Measurements from ENCODE around the gene AJUBA. TPM values are rescaled to one million over a fixed set of nuclear protein-coding genes. Genes with fewer than 3 reads are reported as not detected.

Gene AJUBA
- total and polyA plus RNA-seq, 2 of the 8 experiments (the other 6 are each of a cell fraction or from before 2014, with no cell fraction given), result 33.1 to 46.0 TPM

GRCh38 chr14:22952418-22952817 is 29.9 kb downstream of the AJUBA start:
- no peak overlapping the region for H4K8ac ChIP-seq (ENCODE audit: extremely low read depth, insufficient read depth, low read length)
- 0 out of 4 replicates have a peak, but pooled peaks cover 0 to 4% of the 10 kb centered on the region in 2 experiments for H3K79me2 ChIP-seq (ENCODE audit: control insufficient read depth in 1 of 2, insufficient read depth in 2 of 2, low read length in 2 of 2)
- H3K23me2 ChIP-seq (ENCODE audit: low read depth, low read length), result peaks cover 5% of the 10 kb centered on the region
- TF ChIP-seq KDM4A (IDR thresholded peaks at IDR 0.05; ENCODE audit: low read depth, low read length, severe bottlenecking) (no peak), EZH2 (IDR thresholded peaks at IDR 0.05; ENCODE audit: low read depth, low read length, severe bottlenecking) (no peak), GABPA (IDR thresholded peaks at IDR 0.05; ENCODE audit: borderline replicate concordance, insufficient read depth, low read length) (no peak), TBP (IDR thresholded peaks at IDR 0.05; ENCODE audit: low read depth, low read length) (no peak), YY1 (IDR thresholded peaks at IDR 0.05; ENCODE audit: low read depth, low read length) (no peak), JUN (IDR thresholded peaks at IDR 0.05; ENCODE audit: low read depth, low read length) (no peak), ZNF274 (IDR thresholded peaks at IDR 0.05; ENCODE audit: borderline replicate concordance, extremely low read depth, low read length) (no peak), SAP30 (IDR thresholded peaks at IDR 0.05; ENCODE audit: insufficient read depth, insufficient replicate concordance, low read length) (no peak)
- no peak overlapping the region for H2BK12ac ChIP-seq (ENCODE audit: low read depth, low read length)
- no peak overlapping the region for H3K9ac ChIP-seq (replicated peaks in 1 of 4; ENCODE audit: extremely low read depth in 1 of 4, low read depth in 3 of 4, low read length in 3 of 4)
- no peak overlapping the region for H2BK120ac ChIP-seq (replicated peaks; ENCODE audit: low read depth, low read length)
- H3K56ac ChIP-seq (replicated peaks; ENCODE audit: insufficient read length, low read depth, low read length), result no peak overlapping the region
- no peak overlapping the region for H3K4ac ChIP-seq (replicated peaks; ENCODE audit: insufficient read length, low read depth, low read length)
- no peak overlapping the region for H3K4me2 ChIP-seq (ENCODE audit: insufficient read depth in 1 of 2, low read depth in 2 of 2, low read length in 2 of 2)
- CTCF ChIA-PET (ENCODE audit: partially characterized antibody), result interaction anchor here (0.5 to 5.4 kb wide), 6 partner anchors 11 to 50 kb away, joined by 3 to 43 read pairs (median 3); no protein-coding TSS in a partner anchor
- POLR2A ChIA-PET (ENCODE audit: partially characterized antibody), result interaction anchor here (1.2 kb wide), 1 partner anchor 29 kb away, joined by 6 read pairs; no protein-coding TSS in a partner anchor
- H3K9me3 ChIP-seq (ENCODE audit: insufficient read depth in 2 of 2, low read depth in 1 of 2, low read length in 1 of 2), result no peaks in the 10 kb centered on the region
- no peak overlapping the region for H2AK5ac ChIP-seq (ENCODE audit: low read depth, low read length)
- no peak overlapping the region for H2BK5ac ChIP-seq (ENCODE audit: low read depth, low read length)
- no peak overlapping the region for H3K23ac ChIP-seq (ENCODE audit: insufficient read length)
- H3K27me3 ChIP-seq (replicated peaks in 1 of 4; ENCODE audit: control insufficient read depth in 3 of 4, extremely low read depth in 1 of 4, insufficient read depth in 3 of 4, low read length in 3 of 4), result no peaks in the 10 kb centered on the region
- no peak overlapping the region for H3K14ac ChIP-seq (ENCODE audit: insufficient read length)
- H3K79me1 ChIP-seq (ENCODE audit: low read depth, low read length), result no peaks in the 10 kb centered on the region
- no peak for DNase-seq (ENCODE audit: low read depth in 1 of 2, low spot score in 2 of 2)
- no peak overlapping the region for H3K18ac ChIP-seq (ENCODE audit: extremely low read depth, low read length)
- H3K27ac ChIP-seq (ENCODE audit: low read depth, low read length), result no peak overlapping the region
- H2BK20ac ChIP-seq (ENCODE audit: low read length), result no peak overlapping the region
- H2BK15ac ChIP-seq (ENCODE audit: low read length), result no peak overlapping the region
- peaks cover 2 to 4% (median 2%) of the 10 kb centered on the region in 4 experiments; a peak in 5 of 7 replicates for H3K4me1 ChIP-seq (replicated peaks in 1 of 4; ENCODE audit: control insufficient read depth in 3 of 4, insufficient read depth in 4 of 4, low read length in 3 of 4)
- no peak overlapping the region for H3K4me3 ChIP-seq (ENCODE audit: extremely low read depth in 1 of 4, insufficient read depth in 2 of 4, low read depth in 3 of 4, low read length in 4 of 4)
- H4K5ac ChIP-seq (ENCODE audit: insufficient read length, low read depth, low read length), result no peak overlapping the region
- H2AFZ ChIP-seq (ENCODE audit: low read length), result no peak overlapping the region
- FAIRE-seq, result no peak
- H4K20me1 ChIP-seq (replicated peaks in 1 of 2; ENCODE audit: control insufficient read depth in 1 of 2, insufficient read depth in 2 of 2, low read length in 2 of 2), result no peaks in the 10 kb centered on the region
- H4K91ac ChIP-seq (replicated peaks; ENCODE audit: insufficient read length, low read length), result no peak overlapping the region
- peaks cover 2 to 36% (median 9%) of the 10 kb centered on the region in 4 experiments; a peak in 6 of 8 replicates for H3K36me3 ChIP-seq (ENCODE audit: control insufficient read depth in 2 of 4, insufficient read depth in 4 of 4, low read length in 3 of 4)
- 94% methylated on average over 1 of the region's 1 CpG; no CpG with 5 or more reads in 1 of the 2 experiments for whole genome bisulfite sequencing, 2 experiments (ENCODE audit: extremely low coverage in 1 of 2, insufficient coverage in 1 of 2, insufficient read length in 1 of 2, insufficient replicate concordance in 2 of 2, low coverage in 1 of 2, low lambda C conversion rate in 2 of 2, missing lambda C conversion rate in 1 of 2)
